ENCODE measurements around the gene RAB43. TPM values are rescaled to one million over a fixed set of nuclear protein-coding genes. Genes with fewer than 3 reads are reported as not detected.

The RAB43 gene
- total RNA-seq, 2 experiments from 2014 or later = 10.4 to 12.5 TPM

DNA sequence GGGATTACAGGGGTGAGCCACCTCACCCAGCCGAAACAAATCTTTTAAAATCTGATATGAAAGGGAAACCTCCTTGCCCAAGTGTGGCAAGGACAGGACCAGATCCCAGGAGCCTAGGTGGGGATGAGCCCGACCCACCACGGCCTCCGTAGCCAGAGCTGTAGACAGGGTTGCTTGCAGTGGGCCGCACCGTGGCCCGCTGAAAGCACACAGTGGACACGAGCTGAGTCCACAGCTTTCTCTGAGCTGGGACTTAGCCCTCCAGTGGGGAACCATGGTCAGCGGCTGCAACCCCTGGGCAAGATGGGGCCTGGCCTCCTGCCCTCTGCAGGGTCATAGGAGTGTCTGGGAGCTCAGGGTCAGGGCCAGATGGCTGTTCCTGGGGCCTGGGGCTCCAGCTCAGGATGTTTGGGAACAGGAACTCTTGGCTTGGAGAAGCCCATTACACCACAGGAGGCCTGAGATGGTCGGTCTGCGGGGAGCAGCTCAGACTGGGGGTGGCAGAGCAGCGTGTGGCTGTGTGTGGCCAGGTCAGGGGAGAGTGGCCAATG lies 36.4 kb downstream of the RAB43 start:
- Histone ChIP-seq H3K4me2 (ENCODE audit: low read length) (no peak overlapping the region), H3K9me3 (ENCODE audit: low read length) (no peaks in the 10 kb centered on the region), H3K9me2 (ENCODE audit: insufficient read depth, low read length) (no peaks in the 10 kb centered on the region), H3K4me1 (ENCODE audit: insufficient read depth, low read length, poor library complexity, severe bottlenecking) (no peaks in the 10 kb centered on the region), H4K20me1 (ENCODE audit: insufficient read depth, low read length) (no peaks in the 10 kb centered on the region), H2AFZ (ENCODE audit: low read length) (no peak overlapping the region), H3K27ac (ENCODE audit: low read depth, low read length, poor library complexity, severe bottlenecking) (no peak overlapping the region), H3K36me3 (ENCODE audit: insufficient read depth, low read length) (no peaks in the 10 kb centered on the region), H3K4me3 (ENCODE audit: low read depth, low read length, poor library complexity, severe bottlenecking) (no peak overlapping the region), H3K79me2 (ENCODE audit: insufficient read depth, low read depth, low read length) (no peaks in the 10 kb centered on the region)
- CTCF ChIA-PET (ENCODE audit: unreplicated experiment) = no interaction called here
- no TSS peak for BruUV-seq (replicated peaks)
- TF ChIP-seq, protein P1, sequence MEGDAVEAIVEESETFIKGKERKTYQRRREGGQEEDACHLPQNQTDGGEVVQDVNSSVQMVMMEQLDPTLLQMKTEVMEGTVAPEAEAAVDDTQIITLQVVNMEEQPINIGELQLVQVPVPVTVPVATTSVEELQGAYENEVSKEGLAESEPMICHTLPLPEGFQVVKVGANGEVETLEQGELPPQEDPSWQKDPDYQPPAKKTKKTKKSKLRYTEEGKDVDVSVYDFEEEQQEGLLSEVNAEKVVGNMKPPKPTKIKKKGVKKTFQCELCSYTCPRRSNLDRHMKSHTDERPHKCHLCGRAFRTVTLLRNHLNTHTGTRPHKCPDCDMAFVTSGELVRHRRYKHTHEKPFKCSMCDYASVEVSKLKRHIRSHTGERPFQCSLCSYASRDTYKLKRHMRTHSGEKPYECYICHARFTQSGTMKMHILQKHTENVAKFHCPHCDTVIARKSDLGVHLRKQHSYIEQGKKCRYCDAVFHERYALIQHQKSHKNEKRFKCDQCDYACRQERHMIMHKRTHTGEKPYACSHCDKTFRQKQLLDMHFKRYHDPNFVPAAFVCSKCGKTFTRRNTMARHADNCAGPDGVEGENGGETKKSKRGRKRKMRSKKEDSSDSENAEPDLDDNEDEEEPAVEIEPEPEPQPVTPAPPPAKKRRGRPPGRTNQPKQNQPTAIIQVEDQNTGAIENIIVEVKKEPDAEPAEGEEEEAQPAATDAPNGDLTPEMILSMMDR (conservative IDR thresholded peaks at IDR 0.05; ENCODE audit: low read length) = no peak
- TF ChIP-seq EZH2phosphoT487 (IDR thresholded peaks at IDR 0.05; ENCODE audit: borderline replicate concordance, low read depth, low read length) = no peak
- DNase-seq (ENCODE audit: low spot score) = no peak
- POLR2A ChIA-PET = no interaction called here
- intact Hi-C loops (cut with micrococcal nuclease; ENCODE audit: unreplicated experiment) = no loop called here

DNA sequence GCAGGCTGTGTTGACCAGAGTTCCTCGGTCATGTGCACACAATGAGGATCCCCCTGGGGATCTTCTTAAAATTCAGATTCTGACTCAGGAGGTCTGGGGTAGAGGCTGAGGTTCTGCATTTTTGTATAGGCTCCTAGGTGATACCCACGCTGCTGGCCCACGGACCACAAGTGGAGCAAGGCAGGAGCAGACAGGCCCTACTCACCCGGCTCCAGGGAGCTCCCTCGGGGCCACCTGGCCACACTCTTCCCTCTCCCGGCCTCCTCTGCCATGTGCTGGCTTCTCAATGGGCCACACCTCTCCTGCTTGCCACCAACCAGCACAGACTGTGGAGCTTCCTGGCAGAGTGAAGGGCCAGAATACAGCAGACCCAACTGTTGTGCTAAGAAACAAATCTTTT lies 37.1 kb downstream of the RAB43 start:
- no peaks in the 10 kb centered on the region for H3K9me3 ChIP-seq (ENCODE audit: low read length)
- no peaks in the 10 kb centered on the region for H3K4me1 ChIP-seq (ENCODE audit: insufficient read depth, low read length, poor library complexity, severe bottlenecking)
- no TSS peak for BruUV-seq (replicated peaks)
- no peak for DNase-seq (ENCODE audit: low spot score)
- TF ChIP-seq EZH2phosphoT487 (IDR thresholded peaks at IDR 0.05; ENCODE audit: borderline replicate concordance, low read depth, low read length) = no peak
- TF ChIP-seq, protein P1 (conservative IDR thresholded peaks at IDR 0.05; ENCODE audit: low read length) = no peak
- no peaks in the 10 kb centered on the region for H4K20me1 ChIP-seq (ENCODE audit: insufficient read depth, low read length)
- intact Hi-C loops (cut with micrococcal nuclease; ENCODE audit: unreplicated experiment) = no loop called here
- H2AFZ ChIP-seq (ENCODE audit: low read length) = no peak overlapping the region
- ChIA-PET CTCF (ENCODE audit: unreplicated experiment) (no interaction called here), POLR2A (no interaction called here)
- H3K79me2 ChIP-seq (ENCODE audit: insufficient read depth, low read depth, low read length) = no peaks in the 10 kb centered on the region
- H3K4me2 ChIP-seq (ENCODE audit: low read length) = no peak overlapping the region
- no peak overlapping the region for H3K4me3 ChIP-seq (ENCODE audit: low read depth, low read length, poor library complexity, severe bottlenecking)
- H3K9me2 ChIP-seq (ENCODE audit: insufficient read depth, low read length) = no peaks in the 10 kb centered on the region
- no peaks in the 10 kb centered on the region for H3K36me3 ChIP-seq (ENCODE audit: insufficient read depth, low read length)
- no peak overlapping the region for H3K27ac ChIP-seq (ENCODE audit: low read depth, low read length, poor library complexity, severe bottlenecking)

DNA sequence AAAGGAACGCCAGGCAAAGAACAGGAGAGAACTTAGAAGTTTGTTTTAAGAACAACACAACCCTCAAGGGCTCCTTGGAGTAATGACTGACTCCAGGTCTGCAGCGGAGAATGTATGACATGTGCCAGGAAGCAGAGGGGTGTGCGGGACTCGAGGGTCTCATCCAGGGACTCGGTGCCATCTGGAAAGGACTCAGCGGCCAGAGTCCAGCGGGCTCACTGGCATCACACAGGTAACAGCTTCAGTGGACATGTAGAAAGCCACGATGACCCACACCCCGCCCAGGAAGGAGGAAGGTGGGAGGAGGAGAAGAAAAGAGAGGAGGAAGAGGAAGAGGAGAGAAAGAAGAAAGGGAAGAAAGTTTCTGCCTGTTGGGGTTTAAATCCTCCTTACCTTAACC lies 39.6 kb downstream of the RAB43 start:
- H3K79me2 ChIP-seq (ENCODE audit: insufficient read depth, low read depth, low read length) = no peaks in the 10 kb centered on the region
- H3K9me2 ChIP-seq (ENCODE audit: insufficient read depth, low read length) = no peaks in the 10 kb centered on the region
- H4K20me1 ChIP-seq (ENCODE audit: insufficient read depth, low read length) = no peaks in the 10 kb centered on the region
- TF ChIP-seq, protein P1 (conservative IDR thresholded peaks at IDR 0.05; ENCODE audit: low read length) = no peak
- no peak for TF ChIP-seq EZH2phosphoT487 (IDR thresholded peaks at IDR 0.05; ENCODE audit: borderline replicate concordance, low read depth, low read length)
- CTCF ChIA-PET (ENCODE audit: unreplicated experiment) = no interaction called here
- POLR2A ChIA-PET = no interaction called here
- no TSS peak for BruUV-seq (replicated peaks)
- no peak overlapping the region for H3K4me3 ChIP-seq (ENCODE audit: low read depth, low read length, poor library complexity, severe bottlenecking)
- H3K4me2 ChIP-seq (ENCODE audit: low read length) = no peak overlapping the region
- H2AFZ ChIP-seq (ENCODE audit: low read length) = no peak overlapping the region
- no peak for DNase-seq (ENCODE audit: low spot score)
- H3K27ac ChIP-seq (ENCODE audit: low read depth, low read length, poor library complexity, severe bottlenecking) = no peak overlapping the region
- no peaks in the 10 kb centered on the region for H3K4me1 ChIP-seq (ENCODE audit: insufficient read depth, low read length, poor library complexity, severe bottlenecking)
- H3K36me3 ChIP-seq (ENCODE audit: insufficient read depth, low read length) = no peaks in the 10 kb centered on the region
- intact Hi-C loops (cut with micrococcal nuclease; ENCODE audit: unreplicated experiment) = no loop called here
- H3K9me3 ChIP-seq (ENCODE audit: low read length) = no peaks in the 10 kb centered on the region
